Measurements from ENCODE around the gene DHRSX. TPM values are rescaled to one million over a fixed set of nuclear protein-coding genes. Genes with fewer than 3 reads are reported as not detected.

Gene DHRSX
- polyA plus RNA-seq, 3 donors: 12.9 to 33.2 (median 28.3) TPM

GRCh38 chrX:2426289-2426882, 74.4 kb downstream of the DHRSX start:
- Mint-ChIP-seq H3K4me3 (no peak overlapping the region), H3K36me3 (peaks cover 37 to 43% of the 10 kb centered on the region in 2 donors), H3K4me1 (peaks cover 15% of the 10 kb centered on the region), H3K27me3 (ENCODE audit: low read depth in 3 of 3) (peaks cover 0 to 2% (median 1%) of the 10 kb centered on the region in 3 donors), H3K9me3 (peaks cover 3 to 23% (median 7%) of the 10 kb centered on the region in 7 donors), H3K27ac (peak overlapping the region in 3 of 7 donors; percentile 9 to 64 (median 53))
- peaks cover 0 to 7% of the 10 kb centered on the region in 2 donors for H3K9me3 ChIP-seq (replicated peaks in 1 of 2; ENCODE audit: control insufficient read depth in 1 of 2, insufficient read depth in 1 of 2, low read length in 2 of 2)
- DNase-seq: no peak
- TF ChIP-seq CTCF (IDR thresholded peaks at IDR 0.05): no peak
- H2AFZ ChIP-seq (ENCODE audit: insufficient read depth, low read depth, low read length, poor library complexity, severe bottlenecking): no peak overlapping the region
- H3K4me2 ChIP-seq (replicated peaks; ENCODE audit: extremely low read depth, low read length, poor library complexity, severe bottlenecking): no peak overlapping the region
- intact Hi-C loops (cut with micrococcal nuclease): no loop called here
- H3K36me3 ChIP-seq (replicated peaks in 1 of 2; ENCODE audit: control insufficient read depth in 1 of 2, insufficient read depth in 2 of 2, low read length in 2 of 2): peaks cover 9 to 37% of the 10 kb centered on the region in 2 donors
- H3K27ac ChIP-seq (ENCODE audit: low read depth in 1 of 2, low read length in 2 of 2): no peak overlapping the region
- no peaks in the 10 kb centered on the region for H4K20me1 ChIP-seq (ENCODE audit: insufficient read depth, low read length)
- peaks cover 11 to 12% of the 10 kb centered on the region in 2 donors for H3K4me1 ChIP-seq (ENCODE audit: control insufficient read depth in 1 of 2, insufficient read depth in 2 of 2, low read length in 2 of 2)
- H3K27me3 ChIP-seq (ENCODE audit: control insufficient read depth in 2 of 2, insufficient read depth in 2 of 2, low read length in 2 of 2): no peaks in the 10 kb centered on the region
- H3K79me2 ChIP-seq (ENCODE audit: insufficient read depth, low read length): no peaks in the 10 kb centered on the region
- no peak overlapping the region for H3K4me3 ChIP-seq (replicated peaks in 1 of 3; ENCODE audit: low read depth in 2 of 3, low read length in 3 of 3)
- no peak overlapping the region for H3K9ac ChIP-seq (ENCODE audit: insufficient read depth, low read length, poor library complexity, severe bottlenecking)

- peak overlapping the region in 2 of 7 donors; percentile 1 to 4 for H3K27ac Mint-ChIP-seq
- WGBS (ENCODE audit: insufficient coverage): 95% methylated on average over 11 of the region's 13 CpGs
- peaks cover 46 to 52% of the 10 kb centered on the region in 2 donors for H3K36me3 Mint-ChIP-seq
Observed at GRCh38 chrX:2425286-2426071, 75.3 kb downstream of the DHRSX start.

More at GRCh38 chrX:2425286-2426071, 75.3 kb downstream of the DHRSX start:
- Histone ChIP-seq H3K27ac (ENCODE audit: low read depth in 1 of 2, low read length in 2 of 2) (no peak overlapping the region), H3K4me1 (ENCODE audit: control insufficient read depth in 1 of 2, insufficient read depth in 2 of 2, low read length in 2 of 2) (peaks cover 7% of the 10 kb centered on the region in 2 donors), H3K9me3 (replicated peaks in 1 of 2; ENCODE audit: control insufficient read depth in 1 of 2, insufficient read depth in 1 of 2, low read length in 2 of 2) (peaks cover 0 to 7% of the 10 kb centered on the region in 2 donors), H3K79me2 (ENCODE audit: insufficient read depth, low read length) (no peaks in the 10 kb centered on the region), H2AFZ (ENCODE audit: insufficient read depth, low read depth, low read length, poor library complexity, severe bottlenecking) (no peak overlapping the region), H3K36me3 (replicated peaks in 1 of 2; ENCODE audit: control insufficient read depth in 1 of 2, insufficient read depth in 2 of 2, low read length in 2 of 2) (peaks cover 9 to 44% of the 10 kb centered on the region in 2 donors), H4K20me1 (ENCODE audit: insufficient read depth, low read length) (no peaks in the 10 kb centered on the region), H3K4me3 (replicated peaks in 1 of 3; ENCODE audit: low read depth in 2 of 3, low read length in 3 of 3) (no peak overlapping the region), H3K9ac (ENCODE audit: insufficient read depth, low read length, poor library complexity, severe bottlenecking) (no peak overlapping the region), H3K4me2 (replicated peaks; ENCODE audit: extremely low read depth, low read length, poor library complexity, severe bottlenecking) (no peak overlapping the region), H3K27me3 (ENCODE audit: control insufficient read depth in 2 of 2, insufficient read depth in 2 of 2, low read length in 2 of 2) (no peaks in the 10 kb centered on the region)
- Mint-ChIP-seq H3K4me1 (peaks cover 10% of the 10 kb centered on the region), H3K27me3 (ENCODE audit: low read depth in 3 of 3) (peaks cover 0 to 2% (median 1%) of the 10 kb centered on the region in 3 donors), H3K9me3 (peaks cover 3 to 23% (median 7%) of the 10 kb centered on the region in 7 donors), H3K4me3 (no peak overlapping the region)
- no peak for DNase-seq
- TF ChIP-seq CTCF (IDR thresholded peaks at IDR 0.05): no peak
- intact Hi-C loops (cut with micrococcal nuclease): no loop called here

Measured in CD14-positive monocyte (primary cell).